GF-D8 (cell line): ENCODE data around the gene PTPRH.
"Not testable (repeated sequence)": the region's sequence is repeated elsewhere in the genome, so short reads cannot be mapped to it uniquely, and the experiment has no call there.

Source experiments
- DNase-seq: peaks from one replicate; lab custom pipeline; 2025; lab: John Stamatoyannopoulos, UW

The PTPRH gene

DNA sequence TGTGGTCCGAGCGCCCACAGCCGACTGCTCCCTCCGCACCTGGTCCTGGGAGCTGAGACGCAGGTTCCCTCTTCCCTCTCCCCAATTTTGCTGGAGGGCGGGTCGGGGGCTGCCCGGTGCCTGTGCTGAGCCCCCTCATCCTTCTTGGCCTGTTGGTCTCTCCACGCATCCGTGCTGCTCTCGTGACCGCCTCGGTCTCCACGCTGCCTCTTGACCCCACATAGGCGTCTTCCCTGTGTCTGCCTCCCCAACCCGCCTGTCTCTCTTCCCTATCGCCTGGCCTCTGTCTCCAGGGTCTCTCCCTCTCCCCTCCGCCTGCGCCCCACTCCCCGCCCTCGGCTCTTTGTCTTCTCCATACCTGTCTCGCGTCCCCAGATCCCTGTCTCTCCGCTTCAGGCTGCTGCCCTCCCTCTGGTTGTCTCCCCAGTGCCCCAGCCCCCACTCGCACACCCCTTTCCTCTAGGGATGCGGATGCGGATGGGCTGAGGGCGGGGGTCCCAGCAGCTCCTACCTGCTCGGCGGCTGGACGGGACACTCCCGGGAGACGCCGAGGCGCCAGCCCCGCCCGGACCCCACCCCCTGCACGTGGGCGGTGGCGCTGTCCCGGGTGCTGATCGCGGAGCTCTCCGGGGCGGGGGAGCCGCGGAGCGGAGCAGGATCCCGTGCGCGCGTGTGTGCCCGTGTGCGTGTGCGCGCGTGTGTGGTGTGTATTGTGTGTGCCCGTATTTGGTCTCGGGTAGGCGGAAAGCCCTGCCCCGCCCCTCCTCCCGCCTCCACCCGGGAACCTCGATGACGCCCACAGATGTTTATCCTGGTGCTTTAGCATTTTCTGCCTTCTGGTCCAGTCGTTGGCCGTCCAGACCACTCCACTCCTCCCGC is 29.5 kb downstream of the PTPRH start, which contains the start of gene SYT5:
TSS of gene SYT5 (minus strand) at position 684 of the 879 bp plus-strand sequence. CDS start 1,248 bp downstream, outside the sequence.
- no peak for DNase-seq

DNA sequence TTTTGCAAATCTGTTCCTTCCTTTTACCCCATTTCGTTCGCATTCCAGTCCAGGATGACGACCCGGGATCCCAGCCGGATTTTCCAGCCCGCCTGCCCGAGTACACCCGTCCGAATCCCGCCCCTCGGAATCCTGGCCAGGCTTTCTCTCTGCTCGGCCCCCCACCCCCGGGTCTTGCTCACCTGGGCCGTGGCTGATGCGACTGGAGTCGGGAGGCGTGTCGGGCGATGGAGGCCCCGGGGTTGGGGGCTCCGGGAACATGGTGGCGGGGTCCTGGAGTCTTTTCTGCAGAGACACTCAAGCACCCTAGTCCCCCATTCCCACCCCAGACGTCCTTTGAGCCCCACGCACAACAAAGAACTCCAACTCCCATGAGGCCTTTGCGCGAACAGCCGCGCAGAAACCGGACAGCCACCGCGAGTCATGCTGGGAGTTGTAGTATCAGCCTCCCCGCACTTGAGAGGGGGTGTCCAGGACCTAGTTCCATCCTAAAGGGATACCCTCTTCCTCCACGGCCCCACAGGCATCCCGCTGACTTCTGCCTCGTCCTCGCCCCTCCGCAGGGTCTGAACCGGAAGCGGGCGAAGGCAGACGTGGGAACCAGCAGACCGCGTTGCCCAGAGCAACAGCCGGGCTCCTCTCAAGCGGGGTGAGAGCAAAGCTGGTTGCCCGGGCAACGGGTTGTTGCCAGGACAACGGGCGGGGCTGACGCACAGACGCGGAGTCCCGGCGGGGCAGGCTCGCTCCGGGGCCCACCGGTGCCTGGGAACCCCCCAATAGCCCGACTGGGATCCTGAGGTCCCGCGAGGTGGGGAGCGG is 30.3 kb downstream of the PTPRH start:
- no peak for DNase-seq

DNA sequence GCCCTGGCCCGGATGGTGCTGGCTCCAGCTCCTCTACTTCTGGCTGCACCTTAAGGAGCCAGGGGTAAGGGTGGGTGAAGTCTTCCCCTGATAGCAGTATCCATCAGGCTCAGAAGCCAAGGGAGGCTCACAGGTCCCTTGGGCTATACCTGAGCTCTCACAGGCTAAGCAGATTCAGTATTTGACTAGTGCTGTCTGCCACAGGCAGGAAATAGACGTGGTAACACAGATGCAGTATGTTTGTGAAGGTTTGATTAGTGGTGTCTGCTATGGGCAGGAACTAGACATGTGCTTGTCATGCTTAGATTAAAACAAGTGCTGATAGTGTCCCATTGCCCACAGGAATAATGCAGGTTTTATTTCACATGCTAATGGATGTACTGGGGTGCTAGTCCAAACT is 33.2 kb downstream of the PTPRH start:
- DNase-seq, result no peak

DNA sequence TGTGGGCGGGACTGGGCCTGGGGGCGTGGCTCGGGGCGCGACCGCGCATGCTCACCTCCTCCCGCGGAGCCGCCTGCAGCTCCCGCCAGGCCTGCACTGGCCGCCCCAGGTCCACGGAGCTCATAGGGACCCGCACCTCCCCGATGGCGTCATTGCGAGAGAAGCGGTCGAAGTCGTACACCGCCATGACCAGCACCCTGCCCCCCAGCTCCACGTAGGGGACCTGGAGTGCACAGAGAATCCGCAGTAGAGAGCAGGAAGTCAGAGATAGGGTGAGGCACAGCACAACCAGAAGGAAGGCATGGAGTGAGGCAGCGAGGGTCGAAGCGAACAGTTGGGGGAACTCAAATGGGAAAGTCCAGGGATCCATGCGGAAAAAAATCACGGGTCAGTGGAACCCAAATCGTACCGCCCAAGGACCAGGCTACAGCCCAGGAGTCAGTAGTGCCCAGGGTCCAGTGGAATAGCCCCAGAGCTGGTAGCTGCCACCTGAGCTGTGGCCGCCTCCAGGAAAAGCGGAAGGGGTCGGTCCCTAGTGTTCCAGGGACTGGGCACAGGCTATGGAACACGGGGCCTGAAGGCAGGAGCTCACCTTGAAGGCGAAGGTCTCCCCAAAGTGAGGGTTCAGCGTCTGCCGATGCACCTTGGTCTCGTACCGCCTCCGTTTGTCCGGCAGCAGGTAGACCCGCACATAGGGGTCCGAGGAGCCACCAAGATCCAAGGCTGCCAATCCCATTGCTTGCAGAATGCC is 34.0 kb downstream of the PTPRH start:
- no peak for DNase-seq

DNA sequence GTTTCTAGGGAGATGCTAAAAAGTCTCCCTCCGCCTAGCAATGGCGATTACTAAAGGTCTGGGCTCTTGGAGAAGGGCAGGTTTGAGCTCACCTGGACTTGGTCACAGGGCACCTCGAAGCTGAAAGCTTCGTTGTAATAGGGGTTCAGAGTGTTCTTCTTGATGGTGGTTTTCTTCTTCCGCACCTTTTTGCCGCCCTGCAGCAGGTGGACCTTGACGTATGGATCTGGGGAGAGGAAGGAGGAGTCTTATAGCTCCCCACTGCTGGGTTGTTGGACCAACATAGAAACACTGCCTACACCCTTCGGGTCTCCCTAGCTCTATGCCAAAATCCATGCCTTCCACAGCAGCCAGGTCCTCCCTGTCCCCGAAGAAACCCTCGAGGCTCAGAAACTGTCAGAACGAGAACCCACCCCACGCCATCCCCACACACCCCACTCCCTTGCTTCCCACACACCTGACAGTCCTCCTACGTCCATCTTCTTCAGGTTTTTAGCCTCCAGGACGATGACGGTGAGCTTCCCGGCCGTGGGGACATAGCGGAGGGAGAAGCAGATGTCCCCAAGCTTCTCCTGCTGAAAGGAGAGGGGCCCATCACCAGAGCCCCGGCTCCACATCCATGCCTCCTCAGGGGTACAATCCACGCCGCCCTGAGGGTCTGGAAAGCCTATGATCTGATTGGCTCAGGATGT is 34.7 kb downstream of the PTPRH start:
- DNase-seq, result no peak

DNA sequence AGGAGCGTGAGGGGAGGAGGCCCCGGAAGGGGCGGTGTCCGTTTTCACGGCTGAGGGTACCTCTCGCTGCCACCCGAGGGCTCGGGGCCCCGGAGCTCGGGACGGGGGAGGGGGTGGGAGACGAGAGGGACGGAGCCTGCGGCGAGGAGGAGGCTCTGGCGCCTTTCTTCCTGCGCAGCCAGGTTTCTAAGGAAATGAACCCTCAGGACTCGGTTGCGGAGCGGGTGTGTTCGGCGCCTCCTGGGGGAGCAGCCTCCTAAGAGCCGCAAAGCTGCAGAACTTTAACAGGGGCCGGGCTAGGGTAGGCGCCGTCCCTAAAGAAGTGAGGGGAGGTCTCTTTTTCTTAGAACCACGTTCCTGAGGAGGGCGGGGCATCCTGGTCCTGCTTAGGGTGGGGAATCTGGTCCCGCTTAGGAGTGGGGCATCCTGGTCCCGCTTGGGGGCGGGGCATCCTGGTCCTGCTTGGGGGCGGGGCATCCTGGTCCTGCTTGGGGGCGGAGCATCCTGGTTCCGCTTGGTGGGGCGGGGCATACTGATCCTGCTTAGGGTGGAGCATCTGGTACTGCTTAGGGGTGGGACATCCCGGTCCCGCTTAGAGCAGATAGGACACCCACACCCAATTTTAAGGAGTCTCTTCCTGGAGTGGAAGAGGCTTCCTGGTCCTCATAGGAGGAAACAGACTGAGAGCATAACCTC is 35.4 kb downstream of the PTPRH start:
- no peak for DNase-seq

DNA sequence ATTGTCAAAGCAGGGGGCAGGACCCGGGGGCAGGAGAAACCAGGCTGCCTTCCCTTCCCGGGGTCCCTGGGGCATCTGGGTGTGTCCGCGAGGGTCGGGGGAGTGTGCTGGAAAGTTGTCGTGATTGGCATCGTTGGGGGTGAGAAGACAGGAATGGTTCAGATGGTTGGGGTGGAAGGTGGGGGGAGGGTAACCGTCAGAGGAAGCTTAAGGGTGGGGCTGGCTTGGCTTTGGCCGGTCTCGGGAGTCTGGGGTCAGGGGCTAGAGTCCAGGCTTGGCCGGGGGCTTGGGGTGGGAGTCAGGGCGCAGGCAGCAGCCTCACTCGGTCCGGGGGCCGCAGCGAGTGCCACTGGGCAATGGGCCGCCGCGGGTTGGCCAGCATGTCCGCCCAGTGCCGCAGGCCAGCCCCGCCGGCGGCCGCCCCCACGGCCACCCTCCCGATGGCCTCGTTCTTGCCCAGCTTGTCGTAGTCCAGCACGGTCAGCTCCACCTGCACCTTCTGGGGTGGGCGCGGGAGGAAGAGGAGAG is 36.1 kb downstream of the PTPRH start:
- DNase-seq, result no peak

DNA sequence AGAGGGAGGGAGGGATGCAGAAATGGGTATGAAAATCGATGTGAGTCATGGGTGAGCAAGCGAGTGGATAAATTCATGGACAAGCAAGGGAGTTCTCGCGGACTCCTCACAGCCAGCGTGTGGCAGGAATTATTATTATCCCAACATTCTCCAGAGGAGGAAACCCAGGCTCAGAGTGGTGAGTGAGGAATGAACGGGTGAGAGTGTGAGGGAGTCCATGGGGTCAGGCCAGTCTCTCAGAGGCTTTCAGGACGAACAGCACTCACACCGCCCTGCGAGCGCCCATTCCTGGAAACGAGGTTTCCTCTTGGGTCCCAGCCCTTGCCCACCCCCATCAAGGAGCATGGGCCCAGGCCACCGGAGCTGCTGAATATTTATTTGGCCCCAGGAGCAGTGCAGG is 36.6 kb downstream of the PTPRH start:
- no peak for DNase-seq

DNA sequence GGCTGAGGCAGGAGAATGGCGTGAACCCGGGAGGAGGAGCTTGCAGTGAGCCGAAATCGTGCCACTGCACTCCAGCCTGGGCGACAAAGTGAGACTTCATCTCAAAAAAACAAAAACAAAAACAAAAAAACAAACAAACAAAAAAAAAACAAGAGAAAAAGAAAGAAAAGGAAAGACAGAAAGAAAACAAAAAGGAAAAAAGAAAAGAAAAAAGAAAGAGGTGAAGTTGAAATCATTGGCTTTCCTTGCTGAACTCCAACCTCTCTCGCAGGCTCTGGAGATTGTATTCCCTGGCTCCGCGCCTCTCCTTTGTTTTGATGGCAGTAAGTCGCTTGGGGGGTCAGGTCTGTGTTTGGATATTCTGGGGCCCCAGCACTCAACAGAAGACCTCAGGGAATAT is 37.0 kb downstream of the PTPRH start:
- not testable (repeated sequence) for DNase-seq

DNA sequence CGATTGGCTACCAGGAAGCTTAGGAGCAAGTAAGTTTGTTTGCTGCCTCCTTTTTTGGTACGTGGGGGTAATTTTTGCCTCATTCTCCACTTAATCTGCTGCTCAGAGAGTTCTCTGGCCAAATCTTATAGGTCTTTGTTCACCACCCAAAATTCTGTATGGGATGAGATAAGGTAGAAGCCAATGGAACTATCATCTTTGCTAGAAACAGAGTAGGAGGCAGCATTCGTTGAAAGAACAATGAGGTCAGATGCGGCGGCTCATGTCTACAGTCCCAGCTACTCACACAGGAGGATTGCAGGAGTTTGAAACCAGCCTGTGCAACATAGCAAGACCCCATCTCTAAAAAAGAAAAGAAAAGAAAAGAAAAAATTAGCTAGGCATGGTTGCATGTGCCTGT is 37.9 kb downstream of the PTPRH start:
- no peak for DNase-seq

DNA sequence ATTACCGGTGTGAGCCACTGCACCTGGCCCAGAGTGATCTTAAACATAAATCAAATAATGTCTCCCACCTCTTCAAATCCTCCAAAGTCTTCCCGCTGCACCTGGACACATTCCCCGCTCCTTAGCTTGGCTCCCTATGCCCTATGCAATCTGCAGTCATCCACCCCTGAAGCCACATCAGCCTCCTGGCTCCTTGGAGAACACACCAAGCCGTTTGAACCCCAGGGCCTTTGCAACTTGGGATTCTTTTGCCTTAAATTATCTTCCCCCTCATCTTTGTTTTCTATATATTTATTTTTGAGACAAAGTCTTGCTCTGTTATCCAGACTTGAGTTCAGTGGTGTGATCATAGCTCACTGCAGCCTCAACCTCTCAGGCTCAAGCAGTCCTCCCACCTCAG is 40.2 kb downstream of the PTPRH start:
- DNase-seq, result no peak

DNA sequence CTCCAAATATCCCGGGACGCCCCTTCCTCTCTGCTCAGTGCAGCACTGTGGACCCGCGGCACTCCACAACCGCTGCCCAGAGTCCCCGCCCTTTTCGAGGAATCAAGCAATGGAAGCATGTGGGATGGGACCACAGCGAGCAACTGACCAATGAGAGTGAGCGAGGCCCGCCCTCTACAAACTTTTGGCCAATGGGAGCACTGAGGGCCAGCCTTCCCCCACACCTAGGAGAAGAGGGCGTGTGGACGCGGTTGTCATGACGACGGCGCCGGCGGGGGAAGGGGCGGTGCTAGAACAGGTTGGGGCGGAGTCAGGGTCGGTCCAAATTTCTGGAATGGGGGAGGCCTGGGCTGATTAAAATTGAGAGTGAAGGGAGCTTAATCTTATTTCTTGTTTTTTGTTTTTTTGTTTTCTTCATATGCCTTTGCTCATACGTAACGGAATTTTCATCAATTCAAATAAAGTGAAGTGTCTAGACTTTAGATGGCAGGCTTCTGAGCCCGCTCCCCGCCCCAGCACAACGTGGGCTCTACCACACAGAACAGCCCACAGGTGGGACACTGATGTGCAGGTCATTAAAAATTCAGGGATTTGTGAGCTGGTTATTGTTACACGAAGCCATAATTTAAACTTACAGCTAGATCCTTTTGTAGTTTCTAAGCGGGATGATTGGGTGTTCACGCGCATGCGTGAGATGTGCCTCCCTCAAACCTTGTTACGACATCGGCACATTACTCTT is 42.6 kb downstream of the PTPRH start, which contains the start of gene DNAAF3:
TSS of gene DNAAF3 (minus strand) at position 84 of the 739 bp plus-strand sequence. CDS start 200 bp downstream, outside the sequence.
- peak; percentile 91 for DNase-seq

DNA sequence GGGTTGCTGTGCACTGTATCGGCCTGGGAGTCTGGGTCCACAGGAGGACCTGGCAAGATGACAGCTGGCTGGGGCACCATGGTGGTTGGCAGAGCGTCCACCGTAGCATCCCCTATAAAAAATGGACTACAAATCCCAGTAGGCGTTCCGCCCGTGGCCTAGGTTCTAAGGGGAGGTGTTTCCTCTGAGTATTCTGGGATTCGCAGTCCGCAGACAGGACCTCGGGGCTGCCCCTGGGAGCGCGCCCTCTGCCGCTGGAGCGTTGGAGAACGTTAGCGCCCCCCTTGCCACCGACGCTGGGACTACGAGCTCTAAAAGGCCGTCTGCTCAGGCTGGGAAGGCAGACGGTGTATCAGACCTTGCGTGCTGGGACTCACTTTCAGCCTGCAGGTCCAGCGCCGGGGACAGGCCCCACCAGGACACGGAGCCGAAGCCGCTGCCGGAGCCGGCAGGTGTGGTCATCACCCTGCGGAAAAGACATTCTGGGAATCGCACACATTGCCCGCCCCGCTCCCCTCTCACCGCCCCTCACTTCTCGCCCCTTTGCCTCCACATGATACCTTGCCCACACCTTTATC is 43.3 kb downstream of the PTPRH start:
- DNase-seq, result peak; percentile 50

DNA sequence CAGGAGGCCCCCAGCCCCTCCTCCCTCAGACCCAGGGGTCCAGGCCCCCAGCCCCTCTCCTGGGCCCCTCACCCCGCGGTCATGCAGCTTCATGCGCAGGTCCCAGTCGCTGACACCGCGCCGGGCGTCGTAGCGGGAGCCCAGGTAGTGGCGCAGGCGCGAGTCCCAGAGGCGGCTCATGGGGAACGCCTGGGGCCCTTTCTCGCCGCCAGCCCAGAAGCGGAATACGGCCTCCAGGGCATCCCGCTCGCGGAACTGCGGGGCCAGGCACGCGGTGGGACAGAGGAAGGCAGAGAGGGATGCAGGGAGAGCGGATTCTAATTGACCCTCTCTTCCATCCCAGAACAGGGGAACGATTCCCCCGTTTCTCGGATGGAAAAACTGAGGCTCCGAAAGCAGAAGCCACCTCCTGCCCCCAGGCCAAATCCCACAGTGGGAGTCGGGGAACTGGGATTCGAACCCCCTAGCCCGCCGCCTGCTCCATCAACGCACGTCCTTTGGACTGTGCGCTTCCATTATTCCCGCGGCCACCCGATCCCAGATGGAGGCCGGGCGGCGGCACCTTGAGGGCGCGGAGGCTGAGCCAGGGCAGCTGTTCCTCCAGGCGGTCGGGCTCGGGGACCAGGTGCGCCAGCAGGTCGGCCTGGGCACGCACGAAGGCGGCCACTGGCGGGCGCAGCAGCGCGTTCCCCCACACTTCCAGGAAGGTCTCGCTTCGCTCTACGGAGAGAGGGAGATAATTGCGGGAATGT is 47.6 kb downstream of the PTPRH start:
- no peak for DNase-seq

DNA sequence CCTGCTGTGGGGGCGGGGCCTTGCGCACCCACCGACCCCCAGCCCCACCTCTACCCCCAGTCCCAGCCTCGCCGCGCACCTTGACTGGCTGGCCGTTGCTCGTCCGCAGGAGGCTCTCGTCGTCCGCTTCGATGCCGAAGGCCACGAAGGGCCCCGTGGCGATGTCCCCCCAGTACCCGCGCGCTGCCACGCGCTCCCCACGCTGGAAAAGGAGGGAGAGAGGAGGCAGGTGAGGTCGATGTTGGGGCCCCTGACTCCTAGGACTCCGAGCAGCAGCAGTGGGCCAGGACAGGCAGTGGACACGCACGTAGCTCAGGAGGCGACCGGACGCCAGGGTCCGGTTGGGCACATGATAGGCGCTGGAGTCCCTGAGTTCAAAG is 48.3 kb downstream of the PTPRH start:
- DNase-seq, result no peak

DNA sequence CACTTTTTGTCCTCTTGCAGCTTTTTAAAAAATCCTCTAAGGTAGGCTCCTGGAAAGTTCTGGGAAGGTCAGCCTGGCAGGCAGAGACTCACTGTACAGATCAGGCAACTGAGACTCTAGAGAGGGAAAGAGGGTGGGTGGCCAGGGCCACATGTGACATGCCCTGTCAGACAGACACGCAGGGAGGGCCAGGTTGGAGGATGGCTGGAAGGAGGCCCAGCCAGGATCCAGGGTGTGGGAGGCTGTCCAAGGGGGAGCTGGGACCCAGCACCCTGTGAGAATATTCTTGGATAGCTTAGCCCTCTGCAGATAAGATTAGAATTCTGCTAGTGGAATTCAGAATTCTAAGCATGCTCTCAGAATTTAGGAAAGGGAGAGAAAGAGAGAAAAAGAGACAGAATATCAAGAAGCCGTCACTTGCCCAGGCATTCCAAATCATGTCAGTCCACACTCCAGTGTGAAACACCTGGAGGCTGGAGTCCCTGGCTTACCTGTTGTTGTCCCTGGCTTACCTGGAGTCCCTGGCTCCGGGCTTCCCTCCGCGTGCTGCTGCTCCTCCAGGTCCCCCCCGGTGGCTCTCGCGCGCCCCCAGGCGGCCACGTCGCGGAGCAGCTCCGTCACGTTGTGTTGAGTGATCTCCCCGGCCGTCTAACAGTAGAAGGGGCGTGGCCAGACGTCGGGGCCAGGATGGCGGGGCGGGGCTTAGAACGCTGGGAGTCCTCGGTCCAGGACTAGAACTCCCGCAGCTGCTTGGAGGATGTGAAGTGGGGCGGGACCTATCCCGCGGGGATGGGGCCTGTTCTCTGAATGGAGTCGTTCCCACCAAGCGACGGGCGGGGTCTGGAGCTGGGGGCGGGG is 48.9 kb downstream of the PTPRH start:
- DNase-seq, result peak; percentile 66

DNA sequence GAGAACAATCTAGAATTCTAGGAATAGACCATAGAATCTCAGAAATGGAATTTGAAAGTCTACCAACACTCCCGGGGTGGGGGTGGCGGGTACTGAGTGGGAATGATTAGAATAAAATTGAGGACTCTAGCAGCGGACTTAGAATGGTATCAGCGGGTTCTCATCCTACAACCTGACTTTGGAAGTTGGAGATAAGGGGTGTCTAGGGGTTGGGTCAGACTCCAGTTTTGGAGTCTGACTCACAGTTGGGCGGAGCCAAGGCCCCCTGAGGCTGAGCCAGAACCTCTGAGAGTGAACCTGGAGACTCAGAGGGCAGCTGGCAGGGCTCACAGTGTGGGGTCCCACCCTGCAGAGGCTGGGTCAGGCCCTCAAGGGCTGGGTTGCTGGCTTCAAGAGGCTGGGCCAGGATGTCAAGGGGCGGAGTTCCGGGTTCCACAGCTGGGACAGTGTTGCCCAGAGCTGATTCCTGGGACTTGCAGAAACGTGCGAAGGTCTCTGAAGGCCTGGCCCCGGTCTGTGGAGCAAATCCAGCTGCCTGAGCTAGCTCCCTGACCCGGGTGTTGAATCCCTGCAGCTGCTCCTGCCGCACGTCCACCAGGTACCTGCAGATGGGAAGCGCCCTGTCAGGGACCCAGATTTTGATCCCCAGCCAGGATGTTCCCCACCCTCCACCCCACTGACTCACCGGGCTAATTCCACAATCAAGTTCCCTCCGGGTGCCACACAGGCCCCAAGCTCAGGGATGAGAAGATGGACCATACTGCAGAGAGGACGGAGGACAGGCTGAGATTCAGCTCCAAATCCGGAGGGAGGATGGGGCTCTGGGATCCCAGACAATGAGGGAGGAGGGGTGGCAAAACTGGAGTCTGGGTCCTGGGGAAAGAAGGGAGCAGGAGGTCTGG is 50.2 kb downstream of the PTPRH start:
- no peak for DNase-seq
